Activated T-cell treated with anti-CD3 and anti-CD28 coated beads for 24 hours (primary cell): ENCODE measurements around the gene DCUN1D2.
"Not testable (repeated sequence)": the region's sequence is repeated elsewhere in the genome, so short reads cannot be mapped to it uniquely, and the experiment has no call there.

Experiments
- DNase-seq: peaks from one replicate; pipeline ENCODE4 v3.0.0-alpha.2; 2020; ENCODE audit warnings: low read depth

DCUN1D2 gene

DNA sequence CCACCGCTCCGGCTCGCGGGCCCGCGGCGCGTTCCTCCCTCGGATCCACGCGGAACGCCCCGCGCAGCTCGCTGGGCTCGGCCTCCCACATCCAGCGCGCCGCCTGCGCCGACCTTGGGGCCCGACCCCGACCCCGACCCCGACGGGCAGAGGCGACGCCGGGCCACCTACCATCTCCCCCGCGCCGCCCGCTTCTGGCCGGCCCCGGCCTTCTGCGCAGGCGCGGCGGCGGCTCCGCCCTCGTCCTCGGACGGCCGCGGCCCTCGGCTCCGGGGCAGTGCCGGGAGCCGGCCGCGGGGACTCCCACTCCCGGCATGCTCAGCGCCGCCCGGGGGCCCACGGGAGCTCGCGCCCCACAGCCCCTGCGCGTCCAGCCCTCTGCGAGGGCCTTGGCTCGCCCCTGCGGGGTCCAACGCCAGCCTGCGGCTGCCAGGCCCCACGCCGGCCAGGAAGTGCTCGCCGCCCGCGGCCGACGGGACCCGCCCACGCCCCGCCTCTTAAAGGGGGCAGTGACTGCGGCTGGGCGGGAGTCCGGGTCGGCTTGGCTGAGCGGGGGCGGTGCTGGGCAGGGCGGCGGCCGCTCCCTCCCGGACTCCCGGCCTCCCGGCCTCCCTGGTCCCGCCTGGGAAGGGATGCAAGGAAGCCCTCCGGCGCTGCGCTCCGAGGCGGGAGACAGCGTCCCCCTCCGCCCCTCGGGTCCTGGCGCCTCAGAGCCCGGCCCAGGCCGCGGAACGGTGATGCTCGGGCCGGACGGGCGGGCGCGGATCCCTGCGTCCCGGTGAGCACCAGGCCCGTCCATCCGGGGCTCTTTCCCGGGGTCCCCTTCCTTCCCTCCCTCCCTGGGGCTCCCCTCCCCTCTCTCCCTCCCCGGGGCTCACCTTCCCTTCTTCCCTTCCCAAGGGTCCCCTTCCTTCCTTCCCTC is at the start of gene DCUN1D2:
DCUN1D2 (minus strand) TSS at position 216 of the 922 bp plus-strand sequence; CDS start at position 174, 42 bp downstream.
- peak; percentile 62 for DNase-seq

DNA sequence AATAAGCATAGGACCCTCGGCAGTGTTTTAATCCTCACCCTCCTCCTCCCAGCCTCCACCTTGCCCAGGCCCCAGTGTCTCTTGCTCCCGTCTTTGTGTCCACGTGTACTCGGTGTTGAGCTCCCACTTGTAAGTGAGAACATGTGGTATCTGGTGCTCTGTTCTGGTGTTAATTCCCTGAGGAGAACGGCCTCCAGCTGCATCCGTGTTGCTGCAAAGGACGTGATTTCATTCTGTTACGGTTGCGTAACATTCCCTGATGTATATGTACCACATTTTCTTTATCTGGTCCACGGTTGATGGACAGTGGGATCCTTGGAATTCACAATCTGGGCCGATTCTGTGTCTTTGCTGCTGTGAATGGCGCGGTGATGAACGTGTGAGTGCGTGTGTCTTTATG is 49.3 kb upstream of the DCUN1D2 start:
- DNase-seq: no peak

DNA sequence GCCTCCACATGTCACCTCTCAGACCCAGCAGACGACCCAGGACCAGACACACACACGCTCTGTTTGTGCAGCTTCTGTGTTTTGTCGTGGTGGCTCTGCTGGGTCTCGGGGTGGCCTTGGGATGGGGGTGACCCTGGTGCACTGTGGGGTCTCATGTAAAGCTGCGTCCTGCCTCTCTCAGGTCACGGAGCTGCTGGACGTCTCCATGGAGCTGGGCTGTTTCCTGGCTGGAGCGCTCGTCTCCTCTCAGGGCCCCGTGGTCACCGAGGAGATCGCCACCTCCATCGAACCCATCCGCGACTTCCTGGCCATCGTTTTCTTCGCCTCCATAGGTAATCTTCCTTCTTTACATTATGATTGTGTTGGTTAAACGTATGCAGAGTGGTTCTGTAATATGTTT is 48.7 kb upstream of the DCUN1D2 start:
- no peak for DNase-seq

DNA sequence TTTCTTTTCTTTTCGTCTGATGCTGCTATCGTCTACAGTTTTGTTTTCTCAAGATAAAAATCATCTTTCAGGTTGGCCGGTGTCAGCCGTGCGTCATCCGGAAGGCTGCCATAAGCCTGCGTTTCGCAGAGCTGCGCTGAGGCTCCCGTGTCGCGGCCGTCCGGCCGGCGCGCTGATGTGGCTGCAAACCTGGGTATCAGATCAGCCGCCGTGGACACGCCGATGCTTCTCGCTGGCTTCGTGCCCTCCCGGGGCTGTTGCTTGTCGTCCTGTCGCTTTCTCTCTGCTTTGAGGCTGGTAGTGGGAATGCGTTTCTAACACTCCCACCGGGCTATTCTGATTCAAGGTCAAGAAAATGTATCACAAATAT is 48.2 kb upstream of the DCUN1D2 start:
- no peak for DNase-seq

DNA sequence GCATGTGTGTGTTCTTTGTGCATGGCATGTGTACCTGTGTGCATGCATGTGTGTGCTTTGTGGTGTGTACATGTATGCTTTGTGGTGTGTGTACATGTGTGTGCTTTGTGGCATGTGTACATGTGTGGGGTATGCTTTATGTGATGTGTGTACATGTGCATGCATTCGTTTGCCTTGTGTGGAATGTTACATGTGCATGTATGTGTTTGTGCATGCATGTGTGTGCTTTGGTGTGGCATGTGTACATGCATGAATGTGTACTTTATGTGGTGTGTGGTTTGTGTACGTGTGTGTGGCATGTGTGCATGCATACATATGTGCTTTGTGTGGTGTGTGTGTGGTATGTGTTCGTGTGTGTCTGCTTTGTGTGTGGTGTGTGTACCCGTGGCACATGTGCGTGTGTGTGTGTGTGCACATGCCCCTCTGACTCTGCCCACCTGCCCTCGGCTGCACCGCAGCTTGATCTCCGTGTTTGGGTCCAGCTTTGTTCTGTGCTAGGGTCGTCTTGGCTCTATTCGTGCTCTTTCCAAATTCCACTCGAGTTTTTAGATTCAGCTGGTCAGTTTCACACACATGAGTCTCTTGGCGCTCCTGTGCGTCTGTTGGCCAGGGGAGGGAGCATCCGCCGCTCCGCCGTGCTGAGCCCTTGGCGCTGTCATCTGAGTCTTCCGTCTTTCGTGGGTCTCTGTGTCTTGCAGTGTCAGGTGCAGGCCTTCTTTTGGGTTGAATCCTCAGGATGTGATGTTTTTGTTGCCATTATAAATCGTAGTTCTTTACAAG is 47.6 kb upstream of the DCUN1D2 start:
- no peak for DNase-seq

DNA sequence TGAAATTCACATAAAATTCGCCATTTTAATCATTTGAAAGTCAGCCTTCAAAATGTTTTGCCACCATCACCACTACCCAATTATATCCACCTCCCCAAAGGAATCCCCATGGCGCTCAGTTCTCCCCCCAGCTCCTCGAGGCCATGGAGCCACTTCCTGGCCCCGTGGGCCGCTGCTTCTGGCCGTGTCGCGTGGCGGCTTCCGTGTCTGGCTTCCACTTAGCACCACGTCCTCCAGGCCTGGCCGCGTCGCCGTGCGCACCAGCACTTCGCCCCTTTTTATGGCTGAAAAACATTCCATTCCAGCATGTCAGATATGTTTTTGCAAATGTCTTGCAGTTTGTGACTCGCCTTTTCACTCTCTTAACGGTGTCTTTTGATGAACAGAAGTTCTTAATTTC is 46.7 kb upstream of the DCUN1D2 start:
- DNase-seq: no peak

DNA sequence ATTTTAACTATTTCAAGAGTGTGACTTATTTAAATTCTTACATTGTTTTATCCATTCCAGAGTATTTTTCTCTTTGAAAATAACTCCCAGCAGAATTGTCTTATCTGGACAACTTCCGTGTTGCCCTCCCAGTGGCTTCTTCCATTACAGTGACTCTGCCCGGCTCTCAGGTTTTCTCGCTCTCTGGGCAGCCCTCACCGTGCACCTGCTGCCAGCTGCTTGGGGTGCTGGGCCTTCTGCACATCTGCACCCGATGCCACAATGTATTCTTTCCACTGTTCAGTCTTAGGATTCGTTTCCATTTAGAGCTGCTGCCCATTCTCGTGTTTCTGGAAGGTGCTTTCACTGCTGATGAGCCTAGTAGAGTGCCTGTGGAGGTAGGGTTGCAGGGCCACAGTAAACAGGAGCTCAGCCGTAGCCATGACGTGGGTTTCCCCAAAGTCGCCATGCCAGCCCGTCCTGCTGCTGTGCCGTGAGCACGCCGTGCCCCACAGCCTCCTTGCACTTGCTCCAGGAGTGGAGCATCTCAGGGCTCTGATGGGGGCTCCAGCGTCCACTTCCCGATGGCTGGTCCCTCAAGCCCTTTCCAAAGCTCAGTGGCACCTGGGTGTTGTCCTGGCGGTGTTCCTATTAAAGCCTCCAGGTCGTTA is 46.1 kb upstream of the DCUN1D2 start:
- no peak for DNase-seq

DNA sequence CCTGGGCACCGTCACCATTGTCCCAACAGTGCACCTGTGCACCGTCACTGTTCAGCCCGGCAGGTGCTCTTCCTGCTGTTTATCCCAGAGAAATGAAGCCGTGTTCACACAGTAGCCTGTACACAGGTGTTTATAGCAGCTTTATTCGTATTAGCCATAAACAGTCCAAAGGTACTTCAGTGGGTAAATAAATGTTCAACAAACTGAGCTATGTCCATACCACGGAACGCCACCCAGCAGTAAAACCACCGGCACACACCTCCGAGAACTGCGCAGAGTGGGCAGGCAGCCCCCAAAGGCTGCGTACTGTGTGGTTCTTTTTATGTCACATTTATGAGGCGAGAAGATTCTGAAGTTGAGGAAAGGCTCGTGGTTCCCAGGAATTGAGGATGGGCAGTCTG is 44.9 kb upstream of the DCUN1D2 start:
- no peak for DNase-seq

DNA sequence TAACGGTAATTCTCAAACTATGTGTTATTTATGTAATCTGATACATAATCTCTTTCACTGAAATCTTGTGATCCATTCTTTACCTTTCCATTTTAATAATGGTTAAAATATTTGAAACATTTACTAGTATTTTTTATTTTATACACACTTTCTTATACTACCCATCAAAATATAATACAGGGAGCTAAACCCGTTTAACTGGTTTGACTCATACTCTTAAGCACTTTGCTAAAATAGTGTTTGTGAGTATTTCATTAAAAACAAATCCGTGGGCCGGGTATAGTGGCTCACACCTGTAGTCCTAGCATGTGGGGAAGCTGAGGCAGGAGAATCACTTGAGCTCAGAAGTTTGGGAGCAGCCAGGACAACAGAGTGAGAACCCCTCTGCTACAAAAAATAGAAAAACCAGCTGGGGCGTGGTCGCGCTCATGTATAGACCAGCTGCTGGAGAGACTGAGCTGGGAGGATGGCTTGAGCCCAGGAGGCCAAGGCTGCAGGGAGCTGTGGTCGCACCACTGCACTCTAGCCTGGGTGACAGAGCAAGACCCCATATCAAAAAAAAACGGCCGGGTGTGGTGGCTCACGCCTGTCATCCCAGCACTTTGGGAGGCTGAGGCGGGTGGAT is 43.8 kb upstream of the DCUN1D2 start:
- DNase-seq: no peak

DNA sequence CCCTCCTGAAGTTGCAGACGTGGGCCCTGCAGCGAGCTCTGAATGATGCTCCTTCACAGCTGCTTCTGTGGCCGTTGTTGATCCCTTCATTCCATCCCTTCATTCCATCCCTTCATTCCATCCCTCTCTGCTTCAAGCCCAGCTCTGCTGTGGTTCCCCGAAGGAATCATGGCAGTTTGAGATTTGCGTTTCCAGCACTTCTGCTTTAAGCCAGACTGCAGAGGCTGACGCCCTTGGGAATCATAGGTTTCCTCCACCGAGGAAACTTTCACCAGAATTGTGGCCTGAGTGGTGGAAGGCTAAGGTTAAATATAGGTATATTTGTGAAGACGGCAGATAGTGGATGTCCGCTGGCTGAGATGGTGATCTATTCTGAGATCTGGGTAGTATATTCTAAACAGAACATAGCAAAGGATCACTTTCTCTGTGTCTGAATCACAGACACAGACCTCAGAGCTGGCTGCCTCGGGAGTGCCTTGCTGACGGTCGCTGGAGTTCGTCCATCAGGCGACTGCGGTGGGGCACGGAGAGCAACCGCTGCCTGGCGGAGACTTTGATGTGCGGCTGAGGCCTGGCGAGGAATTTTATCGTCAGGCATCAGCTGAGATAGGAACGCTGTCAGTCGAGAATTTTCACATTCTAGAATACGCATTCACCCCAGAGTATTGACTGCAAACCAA is 42.8 kb upstream of the DCUN1D2 start:
- DNase-seq: no peak

DNA sequence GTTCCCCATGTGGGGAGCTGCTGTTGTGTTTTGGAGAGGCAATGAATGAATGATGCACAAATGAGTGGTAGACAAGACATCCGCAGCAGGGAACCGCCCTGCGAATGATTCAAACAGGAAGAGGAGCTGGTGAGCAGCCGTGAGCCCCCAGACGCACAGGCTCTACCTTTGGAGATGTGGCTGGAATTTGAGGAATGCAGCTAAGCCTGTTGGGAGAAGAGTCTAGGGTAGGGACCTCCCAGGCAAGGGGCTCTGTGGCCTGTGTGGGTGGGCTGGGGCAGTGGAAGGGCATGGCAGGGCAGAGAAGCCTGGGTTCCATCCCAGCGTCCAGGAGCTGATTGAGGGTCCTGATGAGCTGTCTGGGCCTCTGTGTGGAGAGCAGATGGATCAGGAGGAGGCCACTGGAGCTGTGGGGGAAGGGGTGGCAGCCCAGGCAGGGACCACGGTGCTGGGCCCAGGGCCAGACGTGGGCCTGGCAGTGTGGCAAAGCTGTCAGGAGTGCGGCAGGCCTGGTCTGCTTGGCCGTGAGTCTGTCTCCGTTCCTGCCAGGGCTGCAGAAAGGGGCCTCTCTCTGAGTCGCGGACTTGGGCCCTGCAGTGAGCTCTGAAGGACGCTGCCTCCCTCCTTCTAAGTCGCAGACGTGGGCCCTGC is 41.8 kb upstream of the DCUN1D2 start:
- DNase-seq: no peak

DNA sequence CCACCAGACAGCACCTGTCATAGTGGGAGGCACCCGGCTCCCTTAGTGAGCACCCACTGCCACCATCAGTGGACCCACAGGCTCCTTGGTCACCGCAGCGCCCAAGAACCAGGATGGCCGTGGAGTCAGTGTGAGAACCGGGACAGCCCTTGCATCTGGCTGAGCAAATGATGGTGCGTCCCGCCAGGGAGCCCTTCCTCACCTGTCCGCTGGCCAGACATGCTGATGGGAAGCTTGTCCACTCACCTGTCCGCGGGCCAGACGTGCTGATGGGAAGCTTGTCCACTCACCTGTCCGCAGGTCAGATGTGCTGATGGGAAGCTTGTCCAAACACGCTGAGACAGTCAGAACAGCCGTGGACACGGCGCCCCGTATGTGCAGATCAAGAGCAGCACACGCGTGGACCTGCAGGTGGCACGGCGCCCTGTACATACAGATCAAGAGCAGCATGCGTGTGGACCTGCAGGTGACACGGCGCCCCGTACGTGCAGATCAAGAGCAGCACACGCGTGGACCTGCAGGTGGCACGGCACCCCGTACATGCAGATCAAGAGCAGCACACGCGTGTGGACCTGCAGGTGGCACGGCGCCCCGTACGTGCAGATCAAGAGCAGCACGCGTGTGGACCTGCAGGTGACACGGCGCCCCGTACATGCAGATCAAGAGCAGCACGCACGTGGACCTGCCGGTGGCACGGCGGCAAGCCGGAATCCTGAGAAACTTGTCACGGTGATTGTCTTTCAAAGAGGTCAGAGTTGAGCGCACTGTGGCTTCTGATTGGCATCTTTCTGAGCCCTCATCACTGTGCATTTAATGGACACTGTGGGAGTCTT is 40.7 kb upstream of the DCUN1D2 start:
- DNase-seq: no peak

DNA sequence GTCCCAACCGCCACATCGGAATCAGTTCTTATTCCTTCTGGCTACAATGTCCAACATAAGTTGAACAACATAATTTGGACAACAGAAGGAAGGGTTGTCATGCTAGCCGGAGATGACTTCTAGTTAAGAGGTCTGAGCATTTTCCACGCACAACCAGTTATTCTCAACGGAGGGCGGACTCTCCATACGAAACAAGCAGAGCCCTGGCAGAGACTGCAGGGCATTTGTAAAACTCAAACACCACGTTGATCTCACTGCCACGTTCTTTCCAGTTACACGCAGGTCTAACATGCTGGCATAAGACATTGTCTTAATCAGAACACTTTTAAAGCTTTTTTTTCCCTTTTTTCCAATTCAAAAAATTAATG is 38.3 kb upstream of the DCUN1D2 start:
- DNase-seq: no peak

DNA sequence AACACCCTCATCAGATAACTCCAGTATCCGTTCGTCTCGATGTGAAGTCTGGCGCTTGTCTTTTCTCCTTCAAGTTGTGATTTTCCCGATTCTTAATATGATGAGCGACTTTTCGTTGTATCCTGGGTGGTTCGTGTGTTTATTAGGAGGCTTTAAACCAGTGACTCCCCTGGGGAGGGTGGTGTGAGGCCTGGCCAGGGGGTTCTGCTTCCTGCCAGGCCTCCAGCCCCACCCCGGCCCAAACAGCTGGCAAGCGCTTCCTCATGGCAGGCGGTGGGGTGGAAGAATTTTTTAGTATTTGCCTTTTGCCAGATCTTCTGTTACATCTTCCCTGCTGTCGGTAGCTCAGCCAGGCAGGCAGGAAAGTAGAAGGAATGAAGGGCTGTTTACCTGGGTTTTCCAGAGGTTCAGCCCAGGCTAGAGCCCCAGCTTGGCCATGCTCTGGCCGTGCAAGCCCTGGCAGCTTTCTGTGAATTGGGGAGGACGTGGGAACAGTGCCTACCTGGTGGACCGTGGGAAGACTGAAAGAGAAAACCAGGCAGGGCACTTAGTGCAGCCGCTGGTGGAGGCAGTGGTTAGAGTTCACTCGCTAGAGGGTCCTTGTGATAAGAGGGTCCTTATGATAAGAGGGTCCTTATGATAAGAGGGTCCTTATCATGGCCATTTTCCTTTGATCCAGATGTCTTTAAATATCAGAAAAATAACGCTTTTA is 37.7 kb upstream of the DCUN1D2 start:
- no peak for DNase-seq

DNA sequence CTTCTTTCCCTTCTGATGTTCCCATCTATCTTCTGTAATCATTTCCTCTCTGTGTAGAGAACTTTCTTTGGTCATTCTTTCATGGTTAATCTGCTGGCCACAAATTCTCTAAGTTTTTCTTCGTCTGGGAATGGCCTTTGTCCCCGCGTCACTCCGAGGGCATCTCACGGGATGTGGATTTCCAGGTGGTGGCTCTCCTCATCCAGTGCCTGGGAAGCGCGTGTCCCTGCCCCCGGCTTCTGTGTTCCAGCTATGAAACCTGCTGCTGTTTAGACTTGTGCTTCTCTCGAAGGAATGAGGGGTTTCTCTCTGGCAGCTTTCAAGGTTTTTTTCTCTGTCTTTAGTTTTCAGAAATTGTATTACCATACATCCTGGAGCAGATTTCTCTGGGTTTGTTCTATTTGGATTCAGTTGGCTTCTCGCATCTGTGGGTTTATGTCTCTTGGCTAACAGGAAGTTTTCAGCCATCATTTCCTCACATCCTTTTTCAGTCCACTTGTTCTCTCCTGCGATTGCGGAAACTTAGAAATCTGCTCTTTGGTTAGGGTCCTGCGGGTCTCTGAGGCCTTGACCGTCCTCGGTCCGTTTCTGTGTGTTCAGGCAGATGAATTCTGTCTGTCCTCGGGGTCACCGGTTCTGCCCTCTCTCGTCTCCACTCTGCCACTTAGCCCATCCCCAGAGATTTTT is 36.9 kb upstream of the DCUN1D2 start:
- no peak for DNase-seq

DNA sequence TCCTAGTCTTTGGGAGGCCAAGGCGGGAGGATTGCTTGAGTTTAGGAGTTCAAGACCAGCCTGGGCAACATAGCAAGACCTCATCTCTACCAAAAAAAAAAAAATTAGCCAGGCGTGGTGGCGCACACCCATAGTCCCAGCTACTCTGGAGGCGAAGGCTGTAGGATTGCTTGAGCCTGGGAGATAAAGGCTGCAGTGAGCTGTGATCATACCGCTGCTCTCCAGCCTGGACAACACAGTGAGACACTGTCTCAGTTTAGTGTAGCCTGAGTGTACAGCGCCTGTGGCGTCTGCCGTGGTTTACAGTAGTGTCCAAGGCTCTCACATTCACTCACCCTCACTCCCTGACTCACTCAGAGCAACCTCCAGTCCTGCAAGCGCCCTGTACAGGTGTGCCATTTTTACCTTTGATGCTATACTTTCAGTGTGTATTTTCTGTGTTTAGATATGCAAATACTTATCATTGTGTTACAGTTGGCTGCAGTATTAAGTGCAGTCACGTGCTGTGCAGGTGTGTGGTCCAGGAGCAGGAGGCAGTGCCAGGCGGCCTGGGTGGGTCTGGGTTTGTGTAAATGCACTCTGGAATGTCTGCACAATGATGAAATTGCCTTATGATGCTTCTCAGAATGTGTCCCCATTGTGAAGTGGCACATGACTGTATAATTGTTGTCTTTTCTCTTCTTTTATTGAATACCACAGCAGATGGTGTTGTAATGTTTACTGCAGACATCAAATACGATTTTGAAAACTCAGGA is 36.1 kb upstream of the DCUN1D2 start:
- DNase-seq: no peak

DNA sequence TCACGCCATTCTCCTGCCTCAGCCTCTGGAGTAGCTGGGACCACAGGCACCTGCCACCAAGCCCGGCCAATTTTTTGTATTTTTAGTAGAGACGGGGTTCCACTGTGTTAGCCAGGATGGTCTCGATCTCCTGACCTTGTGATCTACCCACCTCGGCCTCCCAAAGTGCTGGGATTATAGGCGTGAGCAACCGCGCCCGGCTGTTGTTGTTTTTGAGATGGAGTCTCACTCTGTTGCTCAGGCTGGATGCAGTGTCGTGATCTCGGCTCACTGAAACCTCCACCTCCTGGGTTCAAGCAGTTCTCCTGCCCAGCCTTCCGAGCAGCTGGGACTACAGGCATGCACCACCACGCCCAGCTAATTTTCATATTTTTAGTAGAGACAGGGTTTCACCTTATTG is 31.9 kb upstream of the DCUN1D2 start:
- DNase-seq: not testable (repeated sequence)

DNA sequence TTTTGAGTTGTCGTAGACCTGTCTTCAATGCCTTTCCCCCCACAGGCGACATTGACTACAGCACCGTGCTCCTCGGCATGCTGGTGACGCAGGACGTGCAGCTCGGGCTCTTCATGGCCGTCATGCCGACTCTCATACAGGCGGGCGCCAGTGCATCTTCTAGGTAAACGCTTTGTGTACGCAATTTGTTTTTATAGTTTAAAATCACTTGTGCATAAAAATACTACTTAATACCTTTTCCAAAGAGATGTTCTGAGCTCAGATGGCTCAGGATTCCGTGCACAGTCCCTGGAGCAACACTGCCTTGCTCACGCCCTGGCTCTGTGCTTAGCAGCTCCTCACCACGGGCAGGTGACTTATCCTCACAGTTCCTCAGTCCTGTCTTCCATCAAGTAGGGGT is 30.1 kb upstream of the DCUN1D2 start:
- DNase-seq: no peak
